HG03108 (cell line): Measurements from ENCODE around the gene RXFP1.

Experiments
- ATAC-seq: cut with Tn5 transposase; IDR thresholded peaks from one replicate; pipeline ENCODE4 v1.9.1; 2021; ENCODE audit warnings: moderate library complexity; ENCODE audit not compliant: unreplicated experiment

The RXFP1 gene

GRCh38 chr4:158521484-158522088 is at the start of gene RXFP1:
Gene RXFP1 (plus strand): TSS chr4:158521882. CDS start chr4:158521977, 95 bp downstream.
- no peak for ATAC-seq

- no peak for ATAC-seq
Observed at GRCh38 chr4:158481811-158482210, 39.9 kb upstream of the RXFP1 start.

DNA sequence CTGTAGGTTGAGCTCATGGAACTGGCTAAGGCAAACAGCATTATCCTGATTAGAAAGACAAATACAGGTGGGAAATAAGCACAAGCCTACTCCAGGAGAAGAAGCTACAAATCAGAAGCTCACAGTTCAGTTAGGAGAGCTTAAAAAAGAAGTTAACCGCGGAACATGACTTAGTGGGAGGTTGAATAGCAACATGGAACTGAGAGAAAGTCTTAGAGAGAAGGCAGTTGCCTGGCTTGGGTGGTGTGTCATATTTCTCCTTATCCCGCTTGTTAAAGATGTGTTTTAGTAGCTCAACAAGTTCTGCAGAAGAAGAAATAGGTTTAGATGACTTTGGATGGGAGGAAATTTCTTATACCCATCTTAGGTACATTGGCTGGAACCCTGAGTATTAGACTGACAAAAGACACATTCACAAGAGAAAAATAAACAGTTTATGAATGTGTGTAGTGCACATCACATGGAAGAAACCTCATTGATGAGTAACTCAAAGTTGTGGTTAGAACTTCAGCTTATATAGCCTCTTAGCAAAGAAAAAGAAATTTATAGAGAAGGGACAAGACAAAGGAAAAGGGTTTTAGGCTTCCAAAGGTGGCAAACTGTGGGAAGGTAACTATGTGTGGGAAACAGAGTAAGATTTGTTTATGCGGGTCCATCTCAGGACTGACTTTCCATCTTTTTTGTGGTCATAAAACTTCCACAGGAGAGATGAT is 37.4 kb upstream of the RXFP1 start:
- no peak for ATAC-seq

DNA sequence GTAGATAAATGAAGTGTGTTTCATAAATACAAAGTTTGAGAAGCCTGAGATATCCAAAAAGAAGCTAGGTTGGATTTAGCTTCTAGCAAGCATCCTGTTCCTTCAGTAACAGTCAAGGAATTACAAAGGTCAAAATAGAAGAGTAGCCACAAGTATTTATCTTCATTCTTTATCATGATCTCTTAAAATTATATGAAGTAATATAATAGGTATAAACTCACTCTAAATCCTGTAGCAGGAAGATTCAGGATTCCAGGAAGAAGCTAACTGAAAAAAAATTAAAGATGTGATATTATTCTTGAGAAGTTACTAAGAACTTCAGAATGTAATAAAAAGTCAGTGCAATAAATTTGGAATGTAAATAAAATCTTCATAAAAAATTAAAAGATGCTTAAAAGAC is 31.1 kb upstream of the RXFP1 start:
- no peak for ATAC-seq

DNA sequence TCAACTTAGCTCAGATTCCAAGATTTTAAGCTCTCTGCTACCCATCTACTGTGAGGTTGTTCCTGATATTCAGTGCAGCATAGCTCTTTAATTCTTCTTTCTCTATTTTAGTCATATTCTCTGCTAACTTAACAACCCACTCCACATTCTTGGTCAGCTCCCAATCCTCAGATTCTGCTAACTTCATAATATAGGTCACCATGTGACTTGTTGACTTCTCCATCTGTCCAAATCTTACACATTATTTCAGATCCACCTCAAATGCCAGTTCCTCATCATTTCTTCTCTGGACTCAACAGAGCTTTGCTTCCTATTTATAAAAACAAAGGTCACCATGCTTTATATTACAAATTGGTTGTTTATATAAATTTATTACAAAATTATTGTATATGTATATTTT is 29.3 kb upstream of the RXFP1 start:
- no peak for ATAC-seq

- ATAC-seq, result no peak
Observed at GRCh38 chr4:158496030-158496741, 25.5 kb upstream of the RXFP1 start.

- ATAC-seq, result no peak
Observed at GRCh38 chr4:158500054-158500453, 21.6 kb upstream of the RXFP1 start.

- ATAC-seq, result no peak
Observed at GRCh38 chr4:158513256-158513655, 8.4 kb upstream of the RXFP1 start.

DNA sequence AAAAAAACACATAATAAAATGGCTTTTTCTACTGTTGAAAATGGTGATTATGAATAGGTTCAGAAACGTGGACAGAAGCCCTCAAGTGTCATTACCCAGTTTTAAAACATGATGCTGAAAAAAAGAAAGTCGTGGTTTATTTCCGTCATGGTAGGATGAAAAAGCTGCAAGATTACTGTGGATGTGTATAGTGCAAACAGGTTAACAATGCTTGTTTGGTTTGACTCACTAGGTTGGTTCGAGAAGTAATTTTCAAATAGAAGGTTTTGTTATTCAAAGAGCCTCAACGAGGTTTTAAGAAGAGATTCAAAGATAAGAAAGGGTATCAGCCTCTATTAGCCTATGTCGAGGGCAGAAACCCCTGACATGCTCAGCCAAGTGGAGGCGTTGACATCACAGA is 2.5 kb upstream of the RXFP1 start:
- ATAC-seq, result no peak

DNA sequence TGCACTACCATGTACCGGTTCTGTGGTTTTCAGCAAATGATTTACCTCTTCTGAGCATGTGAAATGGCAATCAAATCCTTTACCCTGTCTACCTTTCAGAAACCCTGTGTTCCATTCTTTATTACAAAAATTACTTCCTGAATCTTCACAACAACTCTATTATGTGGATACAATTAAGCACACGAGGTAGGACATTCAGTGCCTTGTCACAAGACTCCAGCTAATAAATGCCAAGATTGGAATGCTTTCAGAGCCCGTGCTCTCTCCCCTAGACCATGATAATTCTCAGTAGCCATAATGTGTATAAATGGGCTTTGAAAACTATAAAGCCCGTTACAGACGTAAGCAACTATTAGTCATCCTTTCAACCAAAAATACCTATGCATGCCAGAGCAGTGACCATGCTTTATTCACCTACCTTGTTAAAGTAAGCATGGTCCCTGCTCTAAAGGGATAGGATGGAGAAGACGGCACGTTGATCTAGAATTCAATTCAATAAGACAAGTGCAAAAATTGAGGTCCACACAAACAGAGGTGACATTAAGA is 2.4 kb downstream of the RXFP1 start:
- ATAC-seq, result no peak

DNA sequence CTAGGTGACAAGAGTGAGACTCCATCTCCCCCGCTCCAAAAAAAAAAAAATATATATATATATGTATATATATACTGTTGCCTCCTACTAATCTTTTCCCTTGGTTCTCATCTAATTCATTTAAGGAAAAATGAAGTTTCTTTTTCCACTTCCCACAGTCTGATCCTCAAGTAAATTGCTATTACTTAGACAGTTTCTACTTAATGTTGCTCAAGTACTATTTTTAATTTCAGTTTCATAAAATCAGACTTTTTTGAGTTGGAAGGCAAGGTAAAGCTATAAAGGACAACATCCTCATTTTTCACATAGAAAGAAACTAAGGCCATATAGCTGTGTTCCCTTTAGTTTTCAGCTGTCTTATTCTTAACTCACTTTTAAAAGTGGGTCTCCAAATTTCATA is 5.8 kb downstream of the RXFP1 start:
- ATAC-seq, result no peak

- no peak for ATAC-seq
Observed at GRCh38 chr4:158529505-158529904, 7.8 kb downstream of the RXFP1 start.

GRCh38 chr4:158530381-158530780 is 8.7 kb downstream of the RXFP1 start:
- no peak for ATAC-seq

- ATAC-seq, result no peak
Observed at GRCh38 chr4:158530898-158531297, 9.2 kb downstream of the RXFP1 start.

- no peak for ATAC-seq
Observed at GRCh38 chr4:158532556-158533231, 11.0 kb downstream of the RXFP1 start.

DNA sequence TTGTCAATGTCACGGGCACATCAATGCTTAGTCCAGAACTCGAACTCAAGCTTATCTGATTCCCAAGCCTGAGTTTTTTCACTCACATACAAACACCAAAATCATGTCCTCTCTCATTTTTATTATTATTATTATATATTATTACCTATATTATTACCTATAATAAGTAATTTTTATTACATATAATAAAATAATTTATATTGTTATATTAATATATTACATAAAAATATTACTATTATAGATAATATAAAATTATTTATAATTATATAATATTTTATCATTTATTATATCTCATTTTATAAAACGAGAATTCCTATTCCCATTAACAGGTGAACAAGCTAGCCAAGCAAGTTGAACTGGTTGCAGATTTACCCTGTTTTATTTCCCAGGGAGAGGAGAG is 13.0 kb downstream of the RXFP1 start:
- ATAC-seq, result no peak

DNA sequence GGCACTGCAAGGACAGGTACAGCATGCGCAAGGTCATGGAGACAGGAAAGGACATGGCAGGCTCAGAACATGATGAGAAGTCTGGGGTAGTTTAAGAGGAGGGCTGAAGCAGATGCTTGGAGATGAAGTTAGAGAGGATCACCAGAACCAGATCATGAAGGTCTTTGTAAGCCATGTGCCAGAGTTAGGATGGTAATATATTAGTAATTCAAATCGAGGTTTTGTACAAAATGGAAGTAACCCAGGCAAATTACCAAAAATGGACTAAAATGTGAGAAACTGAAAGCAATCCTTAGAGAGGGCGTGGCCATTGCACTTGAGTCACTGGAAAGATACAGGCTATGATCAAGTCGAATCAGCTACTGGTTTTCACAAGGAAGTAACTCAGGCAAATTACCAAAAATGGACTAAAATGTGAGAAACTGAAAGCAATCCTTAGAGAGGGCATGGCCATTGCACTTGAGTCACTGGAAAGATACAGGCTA is 13.5 kb downstream of the RXFP1 start:
- no peak for ATAC-seq

GRCh38 chr4:158536833-158537232 is 15.2 kb downstream of the RXFP1 start:
- no peak for ATAC-seq

- ATAC-seq, result no peak
Observed at GRCh38 chr4:158538176-158538575, 16.5 kb downstream of the RXFP1 start.

DNA sequence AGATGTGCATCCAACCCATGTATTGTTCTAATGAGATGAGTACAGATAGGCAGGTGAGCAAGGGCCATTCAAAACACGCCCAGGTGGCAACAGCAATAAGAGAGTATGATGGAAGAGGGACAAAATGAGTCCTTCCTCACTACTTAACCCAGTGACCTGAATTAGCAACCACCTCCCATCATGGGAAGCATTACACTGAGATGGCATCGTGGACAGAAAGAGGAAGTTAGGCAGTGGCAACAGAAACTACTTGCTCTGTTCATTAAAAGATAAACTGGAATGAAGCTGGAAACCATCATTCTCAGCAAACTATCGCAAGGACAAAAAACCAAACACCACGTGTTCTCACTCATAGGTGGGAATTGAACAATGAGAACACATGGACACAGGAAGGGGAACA is 17.2 kb downstream of the RXFP1 start:
- ATAC-seq, result no peak
